K562 (cell line): ENCODE measurements around the gene MYLK4. TPM values are rescaled to one million over a fixed set of nuclear protein-coding genes. Genes with fewer than 3 reads are reported as not detected.

ENCODE experiments used
- CAMTA2 ChIP-seq: fragments of 250-450 bp; sonication (Bioruptor Pico); conservative IDR thresholded peaks from 2 replicates; pipeline ENCODE4 v1.5.1; 2022
- GTF3C2 ChIP-seq: IDR thresholded peaks from 3 replicates; pipeline ENCODE4 v1.6.1; 2011; ENCODE audit warnings: borderline replicate concordance, mild to moderate bottlenecking, moderate library complexity; ENCODE audit not compliant: insufficient read length; ENCODE audit errors: extremely low read depth
- HMBOX1 ChIP-seq: sonication (generic); IDR thresholded peaks from 2 replicates; pipeline ENCODE4 v1.6.1; 2016
- MCM7 ChIP-seq, 2 experiments: fragments of 450-650 bp; IDR thresholded peaks; 2 replicates each; pipeline ENCODE4 v1.6.1; 2016 to 2018
- PHB2 ChIP-seq: fragments of 450-650 bp; IDR thresholded peaks from 2 replicates; pipeline ENCODE4 v1.6.1; 2017; ENCODE audit warnings: low read depth
- ZBTB40 ChIP-seq, 2 experiments: fragments of 450-650 bp in 1 of 2; sonication (generic) in 1 of 2; formaldehyde crosslinking in 1 of 2; IDR thresholded peaks; 2 replicates each; pipeline versions ENCODE4 v1.7.1 to v1.9.0; 2016 to 2022; ENCODE audit warnings: inconsistent platforms in 1 of 2, mild to moderate bottlenecking in 1 of 2, missing genetic modification reagents in 1 of 2
- ZEB2 ChIP-seq: fragments of 450-650 bp; IDR thresholded peaks from 2 replicates; pipeline ENCODE4 v1.6.1; 2016
- polyA plus RNA-seq, 8 experiments: library from polyadenylated mRNA; depleted of rRNA in 4 of 8; stranded (reverse) in 5 of 8; unstranded in 3 of 8; fragments of >200 nt; fragmentation: Nextera tagmentation in 2 of 8; fragmentation: Illumina TruSeq in 1 of 8; extraction: Ambion mirVana in 2 of 8; extraction: Trizol in 1 of 8; gene quantifications; 2 replicates each; pipeline versions ENCODE4 v1.2.1 to v1.2.3, GENCODE V29; 2011 to 2014; ENCODE audit warnings: inconsistent platforms in 1 of 8, missing spikeins in 1 of 8
- total RNA-seq, 7 experiments: library from RNA; depleted of rRNA in 6 of 7; stranded (reverse); fragments of >200 nt in 6 of 7; fragmentation: Illumina TruSeq in 2 of 7; extraction: Trizol in 2 of 7; gene quantifications; 2 replicates each; pipeline versions ENCODE4 v1.2.1 to v1.2.3, GENCODE V29; 2011 to 2021; ENCODE audit warnings: low replicate concordance in 1 of 7

Gene MYLK4
- total and polyA plus RNA-seq, 9 of the 15 experiments (the other 6 are each of a cell fraction or from before 2014, with no cell fraction given) = 0.01 to 0.15 (median 0.06) TPM

- TF ChIP-seq ZBTB40 (IDR thresholded peaks at IDR 0.05) (no peak), ZBTB40 (CRISPR knock-in tag; IDR thresholded peaks at IDR 0.05) (no peak), HMBOX1 (no peak), GTF3C2 (no peak), ZEB2 (no peak), MCM7 (IDR thresholded peaks at IDR 0.05) (no peak), CAMTA2 (CRISPR knock-in tag) (no peak), PHB2 (no peak)
Observed at GRCh38 chr6:2665146-2666070, 85.3 kb downstream of the MYLK4 start (continued).
